T-helper 22 cell (primary cell): Measurements from ENCODE around the gene FBXW11.
"Not testable (repeated sequence)": the region's sequence is repeated elsewhere in the genome, so short reads cannot be mapped to it uniquely, and the experiment has no call there.

Source experiments
- DNase-seq: peaks from one replicate; pipeline ENCODE4 v3.0.0-alpha.2; 2020; ENCODE audit warnings: low read depth

FBXW11 gene

DNA sequence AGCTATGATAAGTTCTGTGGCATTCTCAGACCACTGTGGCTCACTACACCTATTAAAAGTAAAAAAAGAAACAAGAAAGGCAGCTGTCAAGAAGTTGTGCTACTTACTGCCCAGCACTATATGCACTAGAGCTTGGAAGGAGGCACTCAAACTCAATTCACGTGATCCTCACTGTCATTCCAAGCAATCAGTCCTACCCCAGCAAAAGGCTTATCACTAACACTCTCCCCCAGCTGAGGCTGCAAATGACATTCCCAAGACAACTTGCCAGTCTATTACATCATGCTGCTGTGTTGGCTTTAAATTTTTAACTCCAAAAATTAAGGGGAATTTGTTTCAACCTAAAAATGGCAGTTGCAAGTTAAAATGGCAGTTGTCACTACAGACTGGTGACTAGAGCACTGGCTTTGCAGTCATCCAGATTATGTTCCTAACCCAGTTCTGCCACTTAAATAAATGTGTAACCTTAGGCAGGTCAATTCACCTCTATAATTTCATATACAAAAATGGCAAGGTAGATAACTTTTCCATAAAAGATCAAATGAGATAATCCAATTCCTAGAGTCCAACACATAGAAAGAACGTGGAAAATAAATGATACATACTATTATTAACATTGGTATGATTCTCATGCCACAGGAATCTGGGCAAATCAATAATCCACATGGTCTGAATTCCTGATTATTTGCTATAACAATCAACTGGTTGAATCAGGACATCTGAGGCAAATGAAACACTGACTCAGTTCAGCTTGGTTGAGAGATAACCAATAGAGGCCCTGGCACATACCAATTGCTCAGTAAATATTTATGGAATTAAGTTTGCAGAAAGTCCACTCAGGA lies 52.4 kb downstream of the FBXW11 start:
- no peak for DNase-seq

DNA sequence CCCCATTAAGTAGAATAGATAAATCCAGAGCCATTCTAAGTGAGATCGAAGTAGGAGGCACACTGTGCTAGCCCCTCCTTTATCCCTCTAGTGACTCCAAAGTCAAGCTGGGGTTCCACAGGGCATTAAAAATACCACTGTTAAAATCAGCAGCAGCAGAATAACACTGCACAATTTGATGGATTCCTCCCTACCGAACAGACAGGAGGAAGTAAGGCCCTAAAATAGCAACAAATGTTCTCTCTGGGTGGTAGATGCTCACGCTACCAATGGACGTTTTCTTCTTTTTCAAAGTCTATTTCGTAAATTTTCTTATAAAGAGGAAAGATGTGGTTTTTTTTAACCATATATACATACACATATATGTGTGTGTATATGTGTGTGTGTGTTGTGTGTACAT lies 54.4 kb downstream of the FBXW11 start:
- no peak for DNase-seq

DNA sequence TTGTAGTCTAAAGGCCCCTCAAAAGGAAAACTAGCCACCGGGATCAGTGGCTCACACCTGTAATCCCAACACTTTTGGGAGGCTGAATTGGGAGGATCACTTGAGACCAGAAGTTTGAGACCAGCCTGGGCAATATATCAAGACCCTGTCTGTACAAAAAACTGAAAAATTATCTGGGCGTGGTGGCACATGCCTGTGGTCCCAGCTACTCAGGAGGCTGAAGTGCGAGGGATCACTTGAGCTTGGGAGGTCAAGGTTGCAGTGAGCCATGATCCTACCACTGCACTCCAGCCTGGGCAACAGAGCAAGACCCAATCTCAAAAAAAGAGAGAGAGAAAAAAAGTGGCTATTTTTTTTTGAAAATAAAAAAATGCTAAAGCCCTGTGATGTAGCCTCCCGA lies 55.2 kb downstream of the FBXW11 start:
- DNase-seq, result no peak

DNA sequence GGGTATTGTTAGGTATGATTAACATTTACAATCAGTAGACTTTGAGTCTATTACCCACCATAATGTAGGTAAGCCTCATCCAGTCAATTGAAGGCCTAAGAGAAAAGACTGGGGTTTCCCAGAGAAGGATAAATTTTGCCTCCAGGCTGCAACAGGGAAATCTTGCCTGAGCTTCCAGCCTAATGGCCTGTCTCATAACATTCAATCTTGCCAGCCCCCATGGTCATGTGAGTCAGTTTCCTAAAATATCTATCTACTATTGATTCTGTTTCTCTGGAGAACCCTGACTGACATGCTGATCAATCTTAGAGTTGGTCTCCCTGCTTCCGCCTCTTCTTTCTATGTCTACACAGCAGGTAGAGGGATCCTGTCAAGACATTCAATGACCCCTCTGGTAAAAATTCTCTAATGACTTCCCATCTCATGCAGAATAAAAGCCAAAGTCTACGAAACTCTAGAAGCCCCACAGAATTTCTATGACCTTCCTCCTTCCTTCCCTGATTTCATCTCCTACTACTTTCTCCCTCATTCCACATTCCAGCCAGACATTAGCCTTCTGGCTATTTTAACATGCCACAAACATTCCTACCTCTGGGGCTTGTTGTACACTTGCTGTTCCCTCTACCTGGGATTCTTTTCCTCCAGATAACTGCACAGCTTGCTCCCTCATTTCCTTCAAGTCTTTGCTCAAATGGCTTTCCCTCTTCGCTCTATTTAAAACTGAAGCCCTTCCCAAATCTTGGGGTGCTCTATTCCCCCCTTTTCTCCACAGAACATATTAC lies 60.2 kb downstream of the FBXW11 start:
- no peak for DNase-seq

DNA sequence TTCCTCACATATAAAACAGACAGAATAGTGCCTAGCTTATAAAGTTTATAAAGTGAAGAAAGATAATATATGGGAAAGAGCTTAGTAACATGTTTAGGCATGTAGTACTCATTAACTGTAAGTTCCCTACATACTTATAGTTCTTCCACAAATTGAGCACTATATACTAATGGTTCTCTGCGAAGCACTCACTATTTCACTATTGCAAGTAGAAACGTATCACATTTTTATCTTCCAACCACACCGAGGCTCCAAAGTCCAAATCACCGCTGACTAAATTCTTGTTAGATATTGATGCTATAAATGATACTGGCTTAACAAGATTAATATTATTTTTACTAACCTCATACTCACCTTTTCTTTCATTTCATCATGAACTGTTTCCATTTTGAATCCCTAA lies 61.0 kb downstream of the FBXW11 start:
- no peak for DNase-seq

DNA sequence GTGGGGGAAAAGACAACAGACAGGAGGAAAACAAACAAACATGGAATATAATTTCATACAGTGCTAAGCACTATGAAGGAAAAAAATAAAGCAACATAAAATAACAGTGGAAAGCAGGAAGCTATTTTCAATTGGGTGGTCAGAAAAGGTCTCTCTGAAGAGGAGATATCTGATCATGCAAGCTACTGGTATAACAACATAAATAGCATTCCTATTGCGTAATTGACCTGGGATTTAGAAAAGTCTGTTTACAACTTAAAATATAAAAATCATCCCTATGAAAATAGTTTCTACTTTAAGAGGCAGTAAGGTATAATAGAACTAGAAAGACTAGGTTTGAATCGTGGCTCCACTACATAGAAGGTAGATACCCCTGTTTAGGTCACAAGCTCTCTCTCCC lies 61.4 kb downstream of the FBXW11 start:
- no peak for DNase-seq

DNA sequence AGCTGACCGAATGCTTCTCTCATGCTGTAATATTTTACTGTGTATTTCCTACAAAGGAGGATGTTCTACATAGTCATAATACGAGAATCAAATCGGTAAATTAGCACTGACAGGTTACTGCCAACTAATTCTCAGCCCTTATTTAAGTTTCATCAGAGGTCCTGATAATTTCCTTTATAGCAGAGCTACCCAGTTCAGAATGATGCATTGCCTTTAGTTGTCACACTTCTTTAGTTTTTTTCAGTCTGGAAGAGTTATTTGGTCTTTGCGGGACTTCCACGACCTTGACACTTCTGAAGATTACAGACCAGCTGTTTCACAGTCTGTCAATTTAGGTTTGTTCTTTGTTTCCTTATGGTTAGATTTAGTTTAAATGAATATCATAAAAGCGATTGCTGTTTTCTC lies 64.3 kb downstream of the FBXW11 start:
- not testable (repeated sequence) for DNase-seq

DNA sequence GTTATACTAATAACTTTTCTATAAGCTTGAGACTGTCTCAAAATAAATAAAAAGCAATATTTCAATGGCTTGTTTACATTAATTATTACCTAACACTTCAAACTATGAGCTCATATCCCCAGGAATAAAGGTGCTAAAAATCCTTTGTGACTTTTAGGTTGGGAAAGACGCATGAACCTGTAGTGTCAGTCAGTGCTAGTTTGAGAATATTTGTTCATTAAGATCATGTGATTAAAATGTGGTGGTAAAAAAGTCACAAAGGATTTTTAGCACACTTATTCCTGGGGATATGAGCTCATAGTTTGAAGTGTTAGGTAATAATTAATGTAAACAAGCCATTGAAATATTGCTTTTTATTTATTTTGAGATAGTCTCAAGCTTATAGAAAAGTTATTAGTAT lies 64.8 kb downstream of the FBXW11 start:
- not testable (repeated sequence) for DNase-seq

DNA sequence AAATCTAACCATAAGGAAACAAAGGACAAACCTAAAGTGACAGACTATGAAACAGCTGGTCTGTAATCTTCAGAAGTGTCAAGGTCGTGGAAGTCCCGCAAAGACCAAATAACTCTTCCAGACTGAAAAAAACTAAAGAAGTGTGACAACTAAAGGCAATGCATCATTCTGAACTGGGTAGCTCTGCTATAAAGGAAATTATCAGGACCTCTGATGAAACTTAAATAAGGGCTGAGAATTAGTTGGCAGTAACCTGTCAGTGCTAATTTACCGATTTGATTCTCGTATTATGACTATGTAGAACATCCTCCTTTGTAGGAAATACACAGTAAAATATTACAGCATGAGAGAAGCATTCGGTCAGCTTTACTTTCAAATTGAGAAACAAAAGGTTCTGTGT lies 65.2 kb downstream of the FBXW11 start:
- not testable (repeated sequence) for DNase-seq

DNA sequence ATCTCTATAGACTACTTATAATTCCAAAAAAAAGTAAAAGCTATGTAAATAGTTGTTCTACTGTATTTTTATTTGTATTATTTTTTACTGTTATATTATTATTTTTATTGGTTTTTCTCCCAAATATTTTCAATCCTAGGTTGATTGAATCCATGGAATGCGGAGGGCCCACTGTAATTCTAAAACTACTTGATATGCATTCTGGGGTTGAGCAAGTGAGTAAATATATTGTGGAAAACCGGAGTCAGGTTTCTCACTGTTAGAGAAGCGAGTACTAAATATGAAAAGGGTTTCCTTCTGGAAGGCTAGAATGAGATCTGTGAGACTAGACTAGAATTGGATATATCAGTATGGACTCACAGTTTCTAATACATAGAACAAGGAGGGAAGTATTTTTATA lies 66.5 kb downstream of the FBXW11 start:
- DNase-seq, result no peak

DNA sequence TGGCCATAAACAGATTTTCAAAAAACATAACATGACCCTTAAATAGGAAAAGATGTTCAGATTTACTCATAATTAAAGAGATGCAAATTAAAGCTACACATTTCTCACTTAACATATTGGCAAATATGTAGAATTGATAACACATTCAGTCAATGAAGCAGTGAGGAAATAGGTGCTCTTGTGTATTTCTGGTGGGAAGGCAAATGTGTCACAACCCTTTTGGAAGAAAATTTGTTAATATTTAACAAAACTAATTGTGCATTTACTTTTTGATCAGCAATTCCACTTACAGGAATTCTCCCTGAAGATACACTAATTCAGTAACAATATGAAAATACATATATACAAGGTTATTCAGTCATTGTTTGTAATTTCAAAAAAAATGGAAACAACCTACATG lies 68.1 kb downstream of the FBXW11 start:
- no peak for DNase-seq

DNA sequence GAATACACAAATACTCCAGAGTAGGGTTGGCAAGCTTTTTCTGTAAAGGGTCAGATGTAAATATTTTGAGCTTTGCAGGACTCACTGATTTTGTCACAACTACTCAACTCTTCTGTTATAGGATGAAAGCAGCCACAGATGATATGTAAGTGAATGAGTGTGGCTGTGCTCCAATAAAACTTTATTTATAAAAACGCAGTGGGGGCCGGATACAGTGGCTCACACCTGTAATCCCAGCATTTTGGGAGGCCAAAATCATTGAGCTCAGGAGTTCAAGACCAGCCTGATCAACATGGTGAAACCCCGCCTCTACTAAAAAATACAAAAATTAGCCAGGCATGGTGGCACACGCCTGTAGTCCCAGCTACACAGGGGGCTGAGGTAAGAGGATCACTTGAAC lies 69.1 kb downstream of the FBXW11 start:
- no peak for DNase-seq

DNA sequence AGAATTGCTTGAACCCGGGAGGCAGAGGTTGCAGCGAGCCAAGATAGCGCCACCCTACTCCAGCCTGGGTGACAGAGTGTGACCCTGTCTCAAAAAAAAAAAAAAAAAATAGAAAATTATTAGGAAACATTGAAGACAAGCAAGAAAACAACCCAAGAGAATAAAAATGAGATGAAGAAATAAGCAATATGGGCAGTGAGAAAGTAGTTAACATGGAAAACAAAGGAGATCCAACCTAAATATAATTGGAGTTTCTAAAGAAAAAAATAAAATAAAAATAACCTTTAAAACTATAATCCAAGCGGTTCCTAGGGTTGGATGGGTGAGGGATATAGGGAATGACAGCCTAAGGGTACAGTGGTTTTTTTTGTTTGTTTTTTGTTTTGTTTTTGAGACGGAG lies 71.9 kb downstream of the FBXW11 start:
- no peak for DNase-seq

DNA sequence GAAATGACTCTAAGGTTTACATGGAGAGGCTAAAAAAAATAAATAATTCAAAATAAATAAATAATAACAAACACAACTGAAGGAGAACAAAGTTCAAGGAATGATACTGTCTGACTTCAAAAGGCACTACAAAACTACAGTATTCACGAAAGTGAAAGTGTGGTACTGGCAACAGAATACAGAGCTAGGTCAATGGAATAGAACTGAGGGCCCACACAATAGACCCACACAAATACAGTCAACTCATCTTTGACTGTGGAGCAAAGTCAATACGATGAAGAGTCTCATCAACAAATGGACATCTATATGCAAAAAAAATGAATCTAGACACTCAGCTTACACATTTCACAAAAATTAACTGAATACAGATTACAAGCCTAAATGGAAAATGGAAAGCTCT lies 75.3 kb downstream of the FBXW11 start:
- DNase-seq, result no peak

DNA sequence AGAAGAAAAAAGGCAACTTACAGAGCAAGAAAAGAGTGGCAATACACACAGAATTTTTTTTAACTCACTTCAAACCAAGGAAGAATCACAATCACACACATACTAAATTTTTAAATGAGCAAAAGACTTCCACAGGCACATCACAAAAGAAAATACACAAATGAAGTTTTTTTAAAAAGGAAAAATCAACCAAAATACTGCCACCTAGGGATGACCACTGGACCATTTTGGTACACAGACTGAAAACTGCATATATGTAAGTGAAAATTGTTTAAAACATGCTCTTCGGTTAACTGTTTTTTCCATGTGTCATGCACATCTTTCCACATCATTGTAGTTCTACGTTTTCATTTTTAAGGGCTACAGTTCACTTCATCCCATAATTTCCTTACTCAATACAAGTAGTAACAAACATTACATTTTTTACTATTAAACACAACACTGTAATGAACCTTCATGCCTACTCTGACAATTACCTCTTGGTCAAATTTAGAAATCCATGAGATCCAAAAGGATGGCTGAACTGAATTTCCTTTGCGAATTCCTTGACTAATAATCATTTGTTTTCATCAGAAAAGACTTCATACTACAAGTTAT lies 79.0 kb downstream of the FBXW11 start:
- no peak for DNase-seq

DNA sequence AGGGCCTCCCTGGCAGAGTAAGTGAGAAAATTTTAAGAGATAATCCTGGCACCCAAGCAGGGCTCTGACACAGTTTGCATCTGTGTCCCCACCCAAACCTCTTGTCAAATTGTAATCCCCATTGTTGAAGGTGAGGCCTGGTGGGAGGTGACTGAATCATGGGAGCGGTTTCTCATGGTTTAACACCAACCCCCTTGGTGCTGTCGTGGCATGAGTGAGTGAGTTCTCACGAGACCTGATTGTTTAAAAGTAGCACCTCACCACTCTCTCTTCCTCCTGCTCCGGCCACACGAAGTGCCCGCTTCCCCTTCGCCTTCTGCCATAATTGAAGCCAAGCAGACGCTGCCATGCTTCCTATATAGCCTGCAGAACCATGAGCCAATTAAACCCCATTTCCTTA lies 80.1 kb downstream of the FBXW11 start:
- no peak for DNase-seq

DNA sequence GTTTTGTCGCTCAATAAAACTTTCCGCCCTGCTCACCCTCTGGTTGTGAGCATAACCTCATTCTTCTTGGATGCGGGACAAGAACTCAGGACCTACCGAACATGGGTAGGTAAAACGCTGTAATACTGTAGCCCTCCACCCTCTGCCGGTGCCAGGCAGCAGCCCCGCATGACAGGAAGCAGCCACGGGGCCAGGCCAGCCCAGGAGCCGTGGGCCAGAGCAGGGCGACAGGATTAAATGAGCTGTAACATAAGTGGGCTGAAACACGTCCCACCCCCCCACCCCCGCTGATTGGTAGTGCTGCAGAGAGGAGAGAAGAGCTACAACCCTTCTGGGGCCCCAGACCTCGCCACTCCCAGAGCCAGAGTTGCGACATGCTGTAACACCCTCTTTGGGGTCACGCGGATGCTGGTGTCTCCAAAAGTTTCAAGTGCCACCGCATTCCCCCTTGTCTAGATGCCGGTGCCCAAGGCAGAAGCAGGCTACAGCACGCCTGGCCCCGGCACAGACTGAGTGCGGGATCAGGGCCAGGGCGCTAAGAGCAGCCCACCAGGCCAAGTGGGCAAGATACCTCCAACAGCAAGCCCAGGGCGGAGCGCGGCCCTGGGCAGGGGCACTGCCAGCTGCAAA lies 81.8 kb downstream of the FBXW11 start:
- DNase-seq, result no peak

DNA sequence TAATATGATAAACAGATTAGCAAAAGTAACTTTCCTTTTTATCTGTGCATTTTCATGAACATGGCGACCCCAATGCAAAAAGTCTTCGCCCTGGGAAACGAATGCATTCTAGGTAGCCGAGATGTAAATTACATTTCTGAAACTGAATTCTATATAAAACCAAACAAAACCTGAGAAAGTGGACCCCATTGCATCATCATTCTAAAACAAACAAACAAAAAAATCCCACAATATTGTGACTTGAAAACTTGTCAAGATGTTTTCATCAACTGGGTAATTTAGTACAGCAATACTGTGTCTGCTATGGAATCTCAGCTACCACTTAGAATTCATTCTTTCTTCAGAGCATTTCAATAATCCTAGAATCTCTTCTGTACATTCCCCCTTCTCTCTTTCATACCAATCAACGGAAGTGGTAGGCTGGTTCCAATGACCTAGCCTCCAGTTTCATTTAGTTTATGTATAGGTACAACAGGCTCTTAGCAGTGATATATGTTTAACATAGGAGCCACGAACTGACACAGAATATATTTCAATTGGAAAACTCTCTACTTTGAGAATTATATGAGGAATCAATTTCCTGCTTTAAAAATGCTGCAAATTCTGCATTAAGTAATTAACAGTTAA lies 85.6 kb downstream of the FBXW11 start:
- DNase-seq, result no peak

DNA sequence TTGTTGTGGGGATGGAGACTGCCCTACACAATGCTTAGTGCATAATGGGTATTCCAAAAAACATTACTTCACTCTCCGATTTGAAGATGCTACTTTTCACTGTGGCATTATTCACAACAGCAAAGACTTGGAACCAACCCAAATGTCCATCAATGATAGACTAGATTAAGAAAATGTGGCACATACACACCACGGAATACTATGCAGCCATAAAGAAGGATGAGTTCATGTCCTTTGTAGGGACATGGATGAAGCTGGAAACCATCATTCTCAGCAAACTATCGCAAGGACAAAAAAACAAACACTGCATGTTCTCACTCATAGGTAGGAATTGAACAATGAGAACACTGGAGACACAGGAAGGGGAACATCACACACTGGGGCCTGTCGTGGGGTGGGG lies 90.7 kb downstream of the FBXW11 start:
- not testable (repeated sequence) for DNase-seq

DNA sequence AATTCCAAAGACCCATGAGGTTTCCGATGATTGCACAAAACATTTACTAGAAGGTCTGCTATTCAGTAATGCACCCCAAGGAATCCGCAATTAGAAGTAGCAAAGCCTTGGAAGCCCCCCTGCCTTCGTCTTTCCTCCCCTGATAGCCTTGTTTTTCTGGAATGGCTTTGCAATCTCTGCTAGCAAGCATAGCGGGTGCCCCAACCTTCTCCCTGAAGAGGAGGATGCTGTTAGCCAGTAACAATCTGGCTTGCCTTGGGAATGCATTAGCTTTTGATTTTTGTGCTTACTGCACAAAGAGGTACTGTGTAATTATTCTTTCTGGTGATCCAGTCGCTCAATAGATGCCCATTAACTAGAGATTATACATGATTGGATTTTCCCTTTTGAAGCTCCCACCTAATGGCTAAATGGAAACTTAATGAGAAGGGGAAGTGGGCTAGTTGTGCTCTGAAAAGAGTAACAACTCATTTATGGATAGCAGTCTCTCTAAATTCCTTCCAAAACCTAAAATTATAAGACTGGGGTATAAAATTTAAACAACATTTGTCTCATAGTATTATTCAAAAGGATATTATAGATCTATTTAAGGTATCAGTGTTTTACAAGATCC lies 91.6 kb downstream of the FBXW11 start:
- no peak for DNase-seq

DNA sequence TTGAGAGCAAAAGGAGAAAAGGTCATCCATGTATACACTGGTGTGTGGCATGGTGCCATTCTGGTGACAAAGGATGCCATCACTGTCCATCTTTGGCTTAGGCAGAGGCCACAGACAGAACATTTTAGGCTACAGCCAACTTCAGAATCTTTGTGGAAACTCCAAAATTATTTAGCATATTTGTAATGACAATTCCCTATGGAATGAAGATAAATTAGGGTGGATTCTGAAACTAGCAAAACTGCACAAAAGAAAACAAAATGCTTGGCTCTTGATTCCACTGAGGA lies 92.5 kb downstream of the FBXW11 start:
- no peak for DNase-seq

DNA sequence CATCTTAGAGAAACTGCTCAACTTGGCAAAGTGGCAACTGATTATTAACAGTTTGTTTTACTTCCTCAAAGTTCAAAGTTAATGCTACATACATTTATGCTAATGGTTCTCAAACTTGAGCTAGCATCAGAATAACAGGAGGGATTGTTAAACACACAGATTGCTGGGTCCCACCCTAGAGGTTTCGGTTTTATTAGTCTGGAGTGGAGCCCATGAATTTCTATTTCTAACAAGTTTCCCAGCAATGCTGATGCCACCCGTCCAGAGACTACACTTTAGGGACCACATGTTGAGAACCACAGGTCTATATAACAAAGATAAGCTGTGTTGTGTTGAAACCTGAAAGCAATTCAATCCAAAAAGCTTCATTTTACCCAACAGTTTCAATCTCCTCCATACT lies 95.3 kb downstream of the FBXW11 start:
- no peak for DNase-seq
